Activated CD4-positive, alpha-beta T cell treated with anti-CD3 and anti-CD28 coated beads for 24 hours (primary cell): ENCODE data around the gene DAPP1.

Experiments
- DNase-seq, 2 donors: peaks; one replicate each; pipeline ENCODE4 v3.0.0-alpha.2; 2020; ENCODE audit warnings: low read depth in 2 of 2

DAPP1 gene

DNA sequence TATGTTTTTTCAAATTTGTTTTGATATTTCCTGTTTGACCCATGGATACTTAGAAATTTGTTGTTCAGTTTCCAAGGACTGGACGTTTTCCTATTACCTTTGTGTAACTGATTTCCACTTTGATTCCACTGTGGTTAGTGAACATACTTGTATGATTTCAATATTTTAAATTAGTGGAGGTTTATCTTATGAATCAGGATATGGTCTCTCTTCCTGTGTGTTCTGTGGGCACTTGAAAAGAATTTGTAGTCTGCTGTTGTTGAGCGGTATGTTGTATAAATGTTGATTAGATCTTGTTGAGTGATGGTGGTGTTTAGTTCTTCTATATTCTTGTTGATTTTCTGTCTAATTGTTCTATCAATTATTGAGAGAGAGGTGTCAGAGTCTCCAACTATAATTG is 98.8 kb downstream of the DAPP1 start:
- no peak for DNase-seq

DNA sequence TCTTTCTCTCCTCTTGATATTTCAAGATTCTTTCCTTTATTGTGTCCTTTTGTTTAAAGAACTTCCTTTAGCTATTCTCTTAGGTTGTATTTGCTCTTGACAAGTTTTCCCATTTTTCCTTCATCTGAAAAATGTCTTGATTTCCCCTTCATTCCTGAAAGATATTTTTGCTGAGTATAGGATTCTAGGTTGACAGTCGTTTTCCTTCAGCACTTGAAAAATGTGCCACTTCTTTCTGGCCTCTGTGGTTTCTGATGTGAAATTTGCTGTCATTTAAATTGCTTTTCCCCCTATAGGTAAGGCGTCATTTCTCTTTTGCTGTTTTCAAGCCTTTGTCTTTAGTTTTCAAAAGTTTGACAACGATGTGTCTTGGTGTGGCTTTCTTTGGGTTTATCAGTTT is 100.9 kb downstream of the DAPP1 start:
- DNase-seq = no peak

DNA sequence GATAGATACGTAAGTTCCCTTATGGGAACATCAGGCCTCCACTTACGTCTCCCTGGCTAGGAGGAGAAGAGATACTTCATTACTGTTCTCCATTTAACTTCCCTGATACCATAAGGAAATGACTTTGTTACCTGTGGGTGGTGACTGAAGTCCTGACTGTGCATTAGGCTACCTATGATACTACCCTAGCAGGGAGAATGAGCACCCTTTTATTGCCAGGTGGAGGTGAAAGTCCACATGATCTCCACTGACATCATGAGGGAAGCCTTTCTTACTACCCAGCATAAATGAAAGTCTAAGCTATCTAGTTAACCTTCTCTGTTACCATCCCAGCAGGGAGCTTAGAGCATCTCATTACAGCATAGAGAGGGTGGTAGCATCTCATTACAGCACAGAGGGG is 102.0 kb downstream of the DAPP1 start:
- DNase-seq = no peak
